H9 (cell line): Measurements from ENCODE around the gene NCF2. TPM values are rescaled to one million over a fixed set of nuclear protein-coding genes. Genes with fewer than 3 reads are reported as not detected.

Experiments used
- DNase-seq: peaks from one replicate; pipeline ENCODE4 v3.0.0-alpha.2; 2017
- H2AFZ ChIP-seq: one replicate; pipeline ENCODE4 v1.6.1; 2013; ENCODE audit warnings: mild to moderate bottlenecking, low read length, control low read depth, moderate library complexity
- H2AK5ac ChIP-seq: 2 replicates; pipeline ENCODE4 v1.6.1; 2013; ENCODE audit warnings: low read length, control low read depth, mixed read lengths; ENCODE audit not compliant: insufficient read length
- H2BK120ac ChIP-seq: one replicate; pipeline ENCODE4 v1.6.1; 2013; ENCODE audit warnings: low read depth, mild to moderate bottlenecking, low read length, control low read depth, inconsistent platforms; ENCODE audit not compliant: poor library complexity, severe bottlenecking
- H2BK12ac ChIP-seq: 2 replicates; pipeline ENCODE4 v1.6.1; 2013; ENCODE audit warnings: low read length, control low read depth, mixed read lengths, low read depth; ENCODE audit not compliant: insufficient read length
- H2BK15ac ChIP-seq: 2 replicates; pipeline ENCODE4 v1.6.1; 2013; ENCODE audit warnings: low read depth, low read length, control low read depth
- H2BK20ac ChIP-seq: one replicate; pipeline ENCODE4 v1.6.1; 2013; ENCODE audit warnings: low read depth, mild to moderate bottlenecking, low read length, control low read depth, inconsistent platforms; ENCODE audit not compliant: poor library complexity, severe bottlenecking
- H2BK5ac ChIP-seq: 2 replicates; pipeline ENCODE4 v1.6.1; 2013; ENCODE audit warnings: low read length, control low read depth, mixed read lengths; ENCODE audit not compliant: insufficient read length
- H3K14ac ChIP-seq: 2 replicates; pipeline ENCODE4 v1.6.1; 2013; ENCODE audit warnings: low read length, control low read depth; ENCODE audit not compliant: insufficient read depth
- H3K18ac ChIP-seq: 2 replicates; pipeline ENCODE4 v1.6.1; 2013; ENCODE audit warnings: low read depth, mild to moderate bottlenecking, mixed read lengths, low read length, control low read depth; ENCODE audit not compliant: insufficient read length
- H3K23ac ChIP-seq: 2 replicates; pipeline ENCODE4 v1.6.1; 2013; ENCODE audit warnings: low read length, control low read depth, mixed read lengths, low read depth; ENCODE audit not compliant: insufficient read length
- H3K23me2 ChIP-seq: 2 replicates; pipeline ENCODE4 v1.6.1; 2013; ENCODE audit warnings: low read depth, mild to moderate bottlenecking, mixed read lengths, low read length, control low read depth; ENCODE audit not compliant: insufficient read length, poor library complexity, severe bottlenecking
- H3K27ac ChIP-seq: 2 replicates; pipeline ENCODE4 v1.5.1; 2013; ENCODE audit warnings: low read length, control low read depth, mixed read lengths, low read depth; ENCODE audit not compliant: insufficient read length
- H3K27me3 ChIP-seq: 2 replicates; pipeline ENCODE4 v1.6.1; 2013; ENCODE audit warnings: low read length, control low read depth, inconsistent platforms; ENCODE audit not compliant: insufficient read depth
- H3K4ac ChIP-seq: 2 replicates; pipeline ENCODE4 v1.6.1; 2013; ENCODE audit warnings: low read depth, mild to moderate bottlenecking, control low read depth, inconsistent platforms, low read length, moderate library complexity
- H3K4me1 ChIP-seq: 2 replicates; pipeline ENCODE4 v1.6.1; 2013; ENCODE audit warnings: low read length, control low read depth, inconsistent platforms; ENCODE audit not compliant: insufficient read depth
- H3K4me2 ChIP-seq: 2 replicates; pipeline ENCODE4 v1.6.1; 2013; ENCODE audit warnings: low read length, control low read depth, mixed read lengths; ENCODE audit not compliant: insufficient read length, insufficient read depth
- H3K56ac ChIP-seq: 2 replicates; pipeline ENCODE4 v1.6.1; 2013; ENCODE audit warnings: low read depth, mild to moderate bottlenecking, mixed read lengths, low read length, control low read depth; ENCODE audit not compliant: insufficient read length
- H3K79me1 ChIP-seq: 2 replicates; pipeline ENCODE4 v1.6.1; 2013; ENCODE audit warnings: low read depth, mild to moderate bottlenecking, moderate library complexity, low read length, control low read depth, inconsistent platforms; ENCODE audit not compliant: insufficient read depth, poor library complexity, severe bottlenecking
- H3K79me2 ChIP-seq: 2 replicates; pipeline ENCODE4 v1.6.1; 2013; ENCODE audit warnings: low read length, control low read depth, inconsistent platforms; ENCODE audit not compliant: insufficient read depth
- H3K9ac ChIP-seq: 2 replicates; pipeline ENCODE4 v1.6.1; 2013; ENCODE audit warnings: low read length, control low read depth, mixed read lengths; ENCODE audit not compliant: insufficient read length; ENCODE audit errors: extremely low read depth
- H3K9me3 ChIP-seq: one replicate; pipeline ENCODE4 v1.6.1; 2013; ENCODE audit warnings: low read depth, low read length, inconsistent platforms; ENCODE audit not compliant: control insufficient read depth
- H3T11ph ChIP-seq: one replicate; pipeline ENCODE4 v1.6.1; 2013; ENCODE audit warnings: mild to moderate bottlenecking, low read length, control low read depth, inconsistent platforms
- H4K20me1 ChIP-seq: one replicate; pipeline ENCODE4 v1.6.1; 2013; ENCODE audit not compliant: control insufficient read depth, insufficient read length, insufficient read depth
- H4K5ac ChIP-seq: 2 replicates; pipeline ENCODE4 v1.6.1; 2013; ENCODE audit warnings: low read depth, mild to moderate bottlenecking, mixed read lengths, low read length, control low read depth; ENCODE audit not compliant: insufficient read length
- H4K8ac ChIP-seq: replicated peaks from 2 replicates; pipeline ENCODE4 v1.6.1; 2013; ENCODE audit warnings: low read length, control low read depth, mixed read lengths, low read depth; ENCODE audit not compliant: insufficient read length
- H4K91ac ChIP-seq: 2 replicates; pipeline ENCODE4 v1.6.1; 2013; ENCODE audit warnings: low read depth, mild to moderate bottlenecking, moderate library complexity, mixed read lengths, low read length, control low read depth; ENCODE audit not compliant: insufficient read length
- H3K27ac Mint-ChIP-seq, 3 experiments: 2 replicates in 2 of 3; 3 replicates in 1 of 3; pipeline ENCODE4 v1.8.0; 2020 to 2021; ENCODE audit warnings: mixed read lengths in 3 of 3, mild to moderate bottlenecking in 1 of 3, moderate library complexity in 1 of 3
- H3K27me3 Mint-ChIP-seq: 2 replicates; pipeline ENCODE4 v1.8.0; 2021; ENCODE audit warnings: low read depth, mild to moderate bottlenecking, moderate library complexity, mixed read lengths
- H3K36me3 Mint-ChIP-seq, 3 experiments: 2 replicates in 2 of 3; 3 replicates in 1 of 3; pipeline ENCODE4 v1.8.0; 2020 to 2021; ENCODE audit warnings: low read depth in 3 of 3, mixed read lengths in 3 of 3; ENCODE audit not compliant: insufficient read depth in 1 of 3
- H3K4me1 Mint-ChIP-seq, 2 experiments: 2 replicates each; pipeline ENCODE4 v1.8.0; 2020; ENCODE audit warnings: mixed read lengths in 2 of 2
- H3K4me3 Mint-ChIP-seq, 2 experiments: 2 replicates in 1 of 2; 3 replicates in 1 of 2; pipeline ENCODE4 v1.8.0; 2020 to 2021; ENCODE audit warnings: mild to moderate bottlenecking in 2 of 2, mixed read lengths in 2 of 2, moderate library complexity in 1 of 2
- H3K9me3 Mint-ChIP-seq, 2 experiments: 2 replicates in 1 of 2; 3 replicates in 1 of 2; pipeline ENCODE4 v1.8.0; 2020; ENCODE audit warnings: mild to moderate bottlenecking in 2 of 2, mixed read lengths in 2 of 2, moderate library complexity in 1 of 2
- WGBS: extraction: QIAGEN DNeasy Blood & Tissue Kit; methylation state at CpG from one replicate; pipeline ENCODE4 v1.1.7; 2013; ENCODE audit warnings: missing lambda C conversion rate, low lambda C conversion rate, mixed read lengths; ENCODE audit not compliant: insufficient read length; ENCODE audit errors: extremely low coverage; 5-methylcytosine and 5-hydroxymethylcytosine counted together
- total RNA-seq: library from RNA; stranded (reverse); gene quantifications from 2 replicates; pipeline ENCODE4 v1.2.1, GENCODE V29; 2021
- TF ChIP-seq, protein P1 (sequence below): fragments of 200-600 bp; sonication (generic); conservative IDR thresholded peaks from 3 replicates; pipeline ENCODE4 v1.8.0; 2021; ENCODE audit warnings: antibody characterized with exemption, mild to moderate bottlenecking

Gene NCF2
- total RNA-seq, 1 experiment from 2014 or later = not detected

DNA sequence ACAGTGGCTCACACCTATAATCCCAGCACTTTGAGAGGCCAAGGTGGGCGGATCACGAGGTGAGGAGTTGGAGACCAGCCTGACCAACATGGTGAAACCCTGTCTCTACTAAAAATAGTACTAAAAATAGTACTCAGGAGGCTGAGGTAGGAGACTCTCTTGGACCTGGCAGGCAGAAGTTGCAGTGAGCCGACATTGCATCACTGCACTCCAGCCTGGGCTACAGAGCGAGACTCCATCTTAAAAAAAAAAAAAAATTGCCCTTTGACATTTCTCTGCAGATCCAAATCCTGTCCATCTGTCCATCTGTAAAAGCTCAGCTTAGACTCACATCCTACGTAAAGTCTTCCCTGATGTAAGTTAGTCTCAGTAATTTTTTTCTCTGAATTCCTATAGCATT, 6.2 kb upstream of the NCF2 start:
- H3K9ac ChIP-seq = no peak overlapping the region
- no peak overlapping the region for H2BK20ac ChIP-seq
- H3K4ac ChIP-seq = no peak overlapping the region
- DNase-seq = no peak
- Mint-ChIP-seq H3K4me1 (peaks cover 9 to 11% of the 10 kb centered on the region in 2 experiments; a peak in 3 of 4 replicates), H3K4me3 (no peak overlapping the region), H3K9me3 (no peaks in the 10 kb centered on the region), H3K27ac (no peak overlapping the region), H3K27me3 (no peaks in the 10 kb centered on the region), H3K36me3 (no peaks in the 10 kb centered on the region)
- no peaks in the 10 kb centered on the region for H3K4me1 ChIP-seq
- H2BK12ac ChIP-seq = no peak overlapping the region
- H4K91ac ChIP-seq = no peak overlapping the region
- no peak overlapping the region for H3K4me2 ChIP-seq
- H2BK120ac ChIP-seq = no peak overlapping the region
- no peaks in the 10 kb centered on the region for H3K9me3 ChIP-seq
- no peaks in the 10 kb centered on the region for H3K23me2 ChIP-seq
- TF ChIP-seq, protein P1, sequence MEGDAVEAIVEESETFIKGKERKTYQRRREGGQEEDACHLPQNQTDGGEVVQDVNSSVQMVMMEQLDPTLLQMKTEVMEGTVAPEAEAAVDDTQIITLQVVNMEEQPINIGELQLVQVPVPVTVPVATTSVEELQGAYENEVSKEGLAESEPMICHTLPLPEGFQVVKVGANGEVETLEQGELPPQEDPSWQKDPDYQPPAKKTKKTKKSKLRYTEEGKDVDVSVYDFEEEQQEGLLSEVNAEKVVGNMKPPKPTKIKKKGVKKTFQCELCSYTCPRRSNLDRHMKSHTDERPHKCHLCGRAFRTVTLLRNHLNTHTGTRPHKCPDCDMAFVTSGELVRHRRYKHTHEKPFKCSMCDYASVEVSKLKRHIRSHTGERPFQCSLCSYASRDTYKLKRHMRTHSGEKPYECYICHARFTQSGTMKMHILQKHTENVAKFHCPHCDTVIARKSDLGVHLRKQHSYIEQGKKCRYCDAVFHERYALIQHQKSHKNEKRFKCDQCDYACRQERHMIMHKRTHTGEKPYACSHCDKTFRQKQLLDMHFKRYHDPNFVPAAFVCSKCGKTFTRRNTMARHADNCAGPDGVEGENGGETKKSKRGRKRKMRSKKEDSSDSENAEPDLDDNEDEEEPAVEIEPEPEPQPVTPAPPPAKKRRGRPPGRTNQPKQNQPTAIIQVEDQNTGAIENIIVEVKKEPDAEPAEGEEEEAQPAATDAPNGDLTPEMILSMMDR = no peak
- H2AK5ac ChIP-seq = no peak overlapping the region
- H3K79me2 ChIP-seq = no peaks in the 10 kb centered on the region
- H3T11ph ChIP-seq = no peak overlapping the region
- H4K20me1 ChIP-seq = no peaks in the 10 kb centered on the region
- H4K5ac ChIP-seq = no peak overlapping the region
- H3K23ac ChIP-seq = no peak overlapping the region
- WGBS = no CpG with 5 or more reads among the region's 5 CpGs
- no peak overlapping the region for H4K8ac ChIP-seq
- no peak overlapping the region for H3K27ac ChIP-seq
- no peak overlapping the region for H3K56ac ChIP-seq
- H3K79me1 ChIP-seq = no peaks in the 10 kb centered on the region
- H2BK5ac ChIP-seq = no peak overlapping the region
- H3K18ac ChIP-seq = no peak overlapping the region
- H3K14ac ChIP-seq = no peak overlapping the region
- H3K27me3 ChIP-seq = no peaks in the 10 kb centered on the region
- no peak overlapping the region for H2BK15ac ChIP-seq
- no peak overlapping the region for H2AFZ ChIP-seq
